ENCODE data around the gene UTS2R.

- TF ChIP-seq, protein P1, sequence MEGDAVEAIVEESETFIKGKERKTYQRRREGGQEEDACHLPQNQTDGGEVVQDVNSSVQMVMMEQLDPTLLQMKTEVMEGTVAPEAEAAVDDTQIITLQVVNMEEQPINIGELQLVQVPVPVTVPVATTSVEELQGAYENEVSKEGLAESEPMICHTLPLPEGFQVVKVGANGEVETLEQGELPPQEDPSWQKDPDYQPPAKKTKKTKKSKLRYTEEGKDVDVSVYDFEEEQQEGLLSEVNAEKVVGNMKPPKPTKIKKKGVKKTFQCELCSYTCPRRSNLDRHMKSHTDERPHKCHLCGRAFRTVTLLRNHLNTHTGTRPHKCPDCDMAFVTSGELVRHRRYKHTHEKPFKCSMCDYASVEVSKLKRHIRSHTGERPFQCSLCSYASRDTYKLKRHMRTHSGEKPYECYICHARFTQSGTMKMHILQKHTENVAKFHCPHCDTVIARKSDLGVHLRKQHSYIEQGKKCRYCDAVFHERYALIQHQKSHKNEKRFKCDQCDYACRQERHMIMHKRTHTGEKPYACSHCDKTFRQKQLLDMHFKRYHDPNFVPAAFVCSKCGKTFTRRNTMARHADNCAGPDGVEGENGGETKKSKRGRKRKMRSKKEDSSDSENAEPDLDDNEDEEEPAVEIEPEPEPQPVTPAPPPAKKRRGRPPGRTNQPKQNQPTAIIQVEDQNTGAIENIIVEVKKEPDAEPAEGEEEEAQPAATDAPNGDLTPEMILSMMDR (IDR thresholded peaks at IDR 0.05), result no peak
- no peak for TF ChIP-seq GABPA (IDR thresholded peaks at IDR 0.05; ENCODE audit: low read depth)
- TF ChIP-seq NRF1 (IDR thresholded peaks at IDR 0.05; ENCODE audit: low read depth, low read length), result no peak
- TF ChIP-seq SMC3 (IDR thresholded peaks at IDR 0.05; ENCODE audit: low read depth, low read length), result no peak
- TF ChIP-seq POLR2AphosphoS5 (IDR thresholded peaks at IDR 0.05; ENCODE audit: low read depth, low read length), result no peak
- no peak for TF ChIP-seq EZH2phosphoT487 (IDR thresholded peaks at IDR 0.05; ENCODE audit: borderline replicate concordance, low read depth)
- no peak for TF ChIP-seq CHD2 (IDR thresholded peaks at IDR 0.05; ENCODE audit: low read length, partially characterized antibody)
- TF ChIP-seq, protein P2, sequence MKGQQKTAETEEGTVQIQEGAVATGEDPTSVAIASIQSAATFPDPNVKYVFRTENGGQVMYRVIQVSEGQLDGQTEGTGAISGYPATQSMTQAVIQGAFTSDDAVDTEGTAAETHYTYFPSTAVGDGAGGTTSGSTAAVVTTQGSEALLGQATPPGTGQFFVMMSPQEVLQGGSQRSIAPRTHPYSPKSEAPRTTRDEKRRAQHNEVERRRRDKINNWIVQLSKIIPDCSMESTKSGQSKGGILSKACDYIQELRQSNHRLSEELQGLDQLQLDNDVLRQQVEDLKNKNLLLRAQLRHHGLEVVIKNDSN (IDR thresholded peaks at IDR 0.05; ENCODE audit: borderline replicate concordance, low read depth), result no peak
- TF ChIP-seq RFX5 (IDR thresholded peaks at IDR 0.05; ENCODE audit: low read length), result no peak
- no peak for TF ChIP-seq TEAD4 (IDR thresholded peaks at IDR 0.05; ENCODE audit: borderline replicate concordance, insufficient read depth)
- no peak for TF ChIP-seq USF2 (IDR thresholded peaks at IDR 0.05; ENCODE audit: borderline replicate concordance, low read depth, low read length)
- no peak for TF ChIP-seq FOXM1 (IDR thresholded peaks at IDR 0.05; ENCODE audit: low read depth)
- TF ChIP-seq YY1 (IDR thresholded peaks at IDR 0.05; ENCODE audit: low read depth), result no peak
- no peak for TF ChIP-seq MEF2A (IDR thresholded peaks at IDR 0.05; ENCODE audit: borderline replicate concordance, low read depth)
Measured at GRCh38 chr17:82367724-82368524, 3.6 kb upstream of the UTS2R start.
